GM19372 (cell line): Measurements from ENCODE around the gene TMEM245.
A peak's percentile ranks its signal among the peaks of the same experiment; 100 is the strongest.

Source experiments
- ATAC-seq: cut with Tn5 transposase; IDR thresholded peaks from one replicate; pipeline ENCODE4 v1.9.1; 2021; ENCODE audit warnings: mild to moderate bottlenecking, low read depth, moderate library complexity; ENCODE audit not compliant: unreplicated experiment

The TMEM245 gene

DNA sequence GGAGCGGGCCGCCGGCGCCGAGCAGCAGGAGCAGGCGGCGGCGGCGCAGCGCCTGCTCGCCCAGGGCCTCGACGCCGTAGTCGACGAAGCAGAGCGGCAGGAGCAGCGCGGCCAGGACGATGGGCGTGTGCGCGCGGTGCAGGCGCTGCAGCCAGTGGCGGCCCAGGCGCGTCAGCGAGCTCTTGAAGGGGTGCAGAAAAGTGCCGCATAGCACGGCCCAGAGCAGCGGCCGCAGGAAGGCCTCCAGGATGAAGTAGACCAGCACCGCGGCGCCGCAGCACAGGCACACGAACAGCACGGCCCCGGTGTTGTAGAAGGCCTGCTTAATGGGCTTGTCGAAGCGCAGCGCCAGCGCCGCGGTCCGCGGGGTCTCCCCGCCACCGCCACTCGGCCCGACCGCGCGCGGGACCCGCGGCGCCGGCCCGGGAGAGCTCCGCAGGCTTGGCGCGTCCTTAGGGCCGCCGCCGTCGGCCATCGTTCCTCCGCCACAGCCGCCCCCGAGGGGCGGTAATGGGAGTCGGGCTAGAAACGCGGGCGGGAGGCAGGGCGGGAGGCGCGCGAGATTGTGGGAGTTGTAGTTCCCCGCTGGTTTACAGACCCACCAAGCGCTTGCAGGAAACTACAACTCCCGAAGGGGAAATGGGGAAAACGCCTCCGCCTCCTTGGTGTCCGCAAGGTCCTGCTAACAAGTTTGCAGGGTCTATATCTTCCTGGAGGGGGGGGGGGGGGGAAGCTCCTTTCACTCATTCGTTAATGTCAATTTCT, at the start of gene TMEM245:
Gene TMEM245 (minus strand): TSS at position 509 of the 765 bp plus-strand sequence. CDS start 34 bp downstream, at position 475.
- ATAC-seq = peak; percentile 87

DNA sequence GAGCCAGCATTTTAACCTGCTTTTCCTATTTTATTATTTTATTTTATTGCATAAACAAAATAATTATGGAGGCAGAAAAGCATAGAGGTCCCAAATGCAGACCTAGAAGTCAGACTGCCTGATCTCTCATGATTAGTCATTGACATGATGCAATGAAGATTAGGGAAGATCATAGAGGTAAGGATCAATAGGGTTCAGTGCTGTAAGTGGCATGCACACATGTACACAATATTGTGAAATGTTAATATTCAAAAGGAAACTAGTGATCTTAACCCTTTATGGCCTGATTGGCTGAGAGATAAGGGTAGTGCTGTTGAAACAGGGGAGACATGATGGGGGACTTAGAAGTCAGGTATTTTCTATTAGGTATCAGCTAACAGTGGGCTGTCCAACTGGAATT, 48.4 kb upstream of the TMEM245 start:
- ATAC-seq = no peak

DNA sequence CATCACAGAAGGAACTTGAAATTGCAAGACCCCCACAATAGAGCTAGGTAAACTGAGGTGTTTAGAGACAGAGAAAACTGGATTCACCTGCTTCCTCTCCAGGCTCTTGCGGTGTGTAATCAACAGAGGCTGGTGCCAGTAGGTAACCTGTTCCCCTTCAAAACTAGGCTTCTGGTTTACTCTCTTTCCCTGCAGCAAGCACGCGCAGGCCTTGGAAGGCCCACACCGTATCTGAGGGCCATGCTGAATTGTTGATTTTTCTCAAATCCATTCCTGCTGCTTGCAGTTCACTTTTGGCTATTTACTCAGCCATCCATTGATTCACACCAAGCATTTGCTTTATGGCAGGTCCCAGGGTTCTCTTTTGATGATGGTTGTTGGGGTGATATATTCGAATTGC, 48.0 kb upstream of the TMEM245 start:
- ATAC-seq = no peak

GRCh38 chr9:109166771-109167601, 47.2 kb upstream of the TMEM245 start, which contains the start of gene FRRS1L:
Gene FRRS1L (minus strand): TSS chr9:109167249. CDS start chr9:109167138, 111 bp downstream.
- no peak for ATAC-seq

DNA sequence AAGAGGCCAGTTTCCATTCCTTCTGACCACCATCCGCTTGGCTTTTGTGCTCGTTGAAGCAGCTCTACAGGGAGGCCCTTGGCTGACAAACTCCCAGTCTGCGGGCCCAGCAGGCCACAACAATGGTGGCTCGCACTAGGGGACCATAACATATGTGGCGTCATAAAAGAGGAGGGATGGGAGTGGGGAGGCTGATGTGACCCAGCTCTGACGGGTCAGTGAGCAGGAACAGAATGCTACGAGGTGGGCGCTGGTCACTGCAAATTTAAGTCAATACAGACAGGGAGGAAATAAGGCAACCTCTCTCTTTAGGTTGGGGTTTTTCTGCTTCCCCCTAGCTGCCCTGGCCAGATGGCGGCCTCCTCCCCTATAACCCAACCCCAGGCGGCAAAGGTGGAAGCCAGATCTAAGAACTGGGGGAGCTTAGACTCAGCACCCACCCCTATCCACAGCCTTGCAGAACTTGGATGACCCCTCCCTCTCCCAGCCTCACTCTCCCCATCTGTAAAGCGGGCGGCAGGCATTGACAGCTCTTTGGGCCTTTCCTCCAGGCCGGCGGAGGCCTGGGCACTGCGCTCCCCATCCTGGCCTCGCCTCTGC, 46.5 kb upstream of the TMEM245 start:
- no peak for ATAC-seq

DNA sequence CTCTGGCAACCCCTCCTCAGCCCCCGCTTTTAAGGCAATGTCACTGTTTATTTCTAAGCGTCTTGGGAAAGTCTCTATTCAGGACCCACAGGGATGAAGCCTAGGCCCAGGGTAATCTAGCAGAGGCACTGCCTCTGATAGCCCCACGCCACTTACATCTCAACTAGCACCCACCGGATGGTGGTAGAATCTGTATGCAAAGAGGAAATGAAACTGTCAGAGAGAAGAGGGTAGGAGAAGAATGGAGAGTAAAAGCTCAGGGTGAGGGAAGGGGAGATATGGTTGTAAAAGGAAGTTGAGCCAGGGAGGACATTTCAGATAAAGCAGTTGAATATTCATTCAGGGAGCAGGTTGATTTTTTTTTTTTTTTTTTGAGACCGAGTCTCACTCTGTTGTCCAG, 44.3 kb upstream of the TMEM245 start:
- peak; percentile 66 for ATAC-seq

DNA sequence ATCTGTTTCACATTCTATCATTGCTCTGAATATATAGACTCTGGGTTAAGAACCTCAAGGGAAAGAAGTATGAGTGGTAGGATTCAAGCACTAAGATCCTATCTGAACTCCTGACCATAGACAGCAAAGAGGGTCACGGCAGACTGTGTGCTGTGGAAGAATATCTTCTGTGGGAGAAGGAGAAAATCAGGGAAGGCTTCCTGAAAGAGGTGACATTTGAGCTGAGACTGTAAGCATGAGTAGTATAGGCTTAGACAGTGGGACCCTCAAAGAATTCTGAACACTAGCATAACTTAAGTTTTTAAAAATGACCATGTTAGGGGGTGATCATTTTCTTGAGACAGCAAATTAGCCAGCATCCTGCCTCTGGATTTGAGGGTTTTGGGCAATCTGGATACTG, 43.4 kb upstream of the TMEM245 start:
- no peak for ATAC-seq

GRCh38 chr9:109162677-109163076, 42.9 kb upstream of the TMEM245 start:
- no peak for ATAC-seq

GRCh38 chr9:109161471-109161870, 41.7 kb upstream of the TMEM245 start:
- no peak for ATAC-seq

GRCh38 chr9:109159583-109159982, 39.8 kb upstream of the TMEM245 start:
- ATAC-seq = no peak

GRCh38 chr9:109158651-109159050, 38.9 kb upstream of the TMEM245 start:
- ATAC-seq = no peak

GRCh38 chr9:109156708-109157107, 37.0 kb upstream of the TMEM245 start:
- ATAC-seq = no peak

GRCh38 chr9:109150925-109151545, 31.3 kb upstream of the TMEM245 start:
- ATAC-seq = no peak

DNA sequence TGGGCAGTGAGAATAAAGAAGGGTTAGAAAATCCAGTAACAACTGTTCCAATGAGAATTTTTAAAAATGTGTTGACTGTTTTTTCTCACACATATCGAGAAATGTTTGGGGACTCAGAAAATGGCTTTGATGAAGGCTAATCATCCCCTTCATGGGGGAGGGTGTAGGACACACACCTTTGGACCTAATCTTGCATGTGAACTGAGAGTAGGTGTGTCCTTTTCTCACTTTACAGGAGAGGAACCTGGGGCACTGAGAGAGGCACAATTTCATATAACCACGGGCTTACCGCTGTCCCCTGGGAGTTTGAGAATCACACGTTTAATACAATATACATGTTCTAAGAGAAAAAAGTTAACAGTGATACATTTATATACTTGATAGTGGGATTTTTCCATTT, 30.0 kb upstream of the TMEM245 start:
- no peak for ATAC-seq

DNA sequence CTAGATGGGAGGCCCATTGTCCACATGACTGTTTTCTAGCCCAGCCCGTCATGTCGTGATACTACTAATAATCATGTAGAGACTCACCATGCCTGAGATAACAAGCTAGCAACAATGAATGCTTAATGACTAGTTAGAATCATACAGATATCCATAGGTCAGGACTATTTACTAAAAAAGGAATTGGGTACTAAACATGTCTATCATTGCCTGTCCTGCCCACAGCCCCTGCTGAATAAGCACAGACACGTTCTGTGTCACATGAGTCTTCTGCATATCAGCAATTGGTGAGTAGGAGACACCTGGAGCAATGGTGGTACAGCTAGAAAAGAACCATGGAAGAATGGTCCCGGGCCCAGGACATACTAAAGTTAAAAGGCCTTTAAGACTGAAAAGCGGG, 29.3 kb upstream of the TMEM245 start:
- no peak for ATAC-seq

DNA sequence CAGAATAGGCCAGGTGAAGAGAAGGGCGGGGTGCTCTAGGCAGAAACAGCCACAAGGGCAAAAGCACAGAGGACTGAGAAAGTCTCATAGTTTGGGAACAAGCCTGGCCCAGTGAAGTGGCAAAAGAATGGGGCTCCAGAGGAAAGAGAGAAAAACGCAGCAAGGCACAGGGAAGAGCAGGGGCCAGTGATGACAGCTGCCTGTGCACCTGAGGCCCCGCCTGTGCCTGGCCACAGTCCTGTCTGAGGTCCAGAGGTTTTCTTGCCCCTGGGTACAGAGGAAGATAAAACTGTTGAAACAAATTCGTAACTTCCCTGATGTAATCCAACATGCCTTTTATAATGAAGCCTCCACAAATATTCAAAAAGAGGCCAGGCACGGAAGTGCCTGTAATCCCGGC, 25.3 kb upstream of the TMEM245 start:
- ATAC-seq = no peak

- peak; percentile 99 for ATAC-seq
These were observed 24.3 kb upstream of the TMEM245 start for GRCh38 chr9:109143881-109144562.

GRCh38 chr9:109141375-109141774, 21.6 kb upstream of the TMEM245 start:
- ATAC-seq = no peak

DNA sequence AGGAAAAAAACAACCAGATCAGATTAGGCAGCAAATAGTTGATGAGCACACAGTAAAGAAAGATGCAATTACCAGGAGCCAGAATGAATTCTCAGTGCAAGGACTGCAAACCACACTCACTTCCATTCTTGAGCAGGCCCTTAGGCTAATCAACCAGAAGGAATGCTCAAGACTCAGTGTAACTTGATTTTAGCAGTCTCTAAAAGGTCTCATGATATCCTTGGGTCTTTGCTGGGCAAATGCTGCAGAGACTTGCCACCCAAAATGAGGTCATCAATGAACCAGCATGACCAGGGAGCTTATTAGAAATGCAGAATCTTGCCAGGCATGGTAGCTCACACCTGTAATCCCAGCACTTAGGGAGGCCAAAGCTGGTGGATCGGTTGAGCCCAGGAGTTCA, 20.1 kb upstream of the TMEM245 start:
- ATAC-seq = no peak

- ATAC-seq = no peak
These were observed 18.7 kb upstream of the TMEM245 start for GRCh38 chr9:109138421-109138820.
